Measurements from ENCODE around the gene GGA3. TPM values are rescaled to one million over a fixed set of nuclear protein-coding genes. Genes with fewer than 3 reads are reported as not detected.

Gene GGA3, protein sequence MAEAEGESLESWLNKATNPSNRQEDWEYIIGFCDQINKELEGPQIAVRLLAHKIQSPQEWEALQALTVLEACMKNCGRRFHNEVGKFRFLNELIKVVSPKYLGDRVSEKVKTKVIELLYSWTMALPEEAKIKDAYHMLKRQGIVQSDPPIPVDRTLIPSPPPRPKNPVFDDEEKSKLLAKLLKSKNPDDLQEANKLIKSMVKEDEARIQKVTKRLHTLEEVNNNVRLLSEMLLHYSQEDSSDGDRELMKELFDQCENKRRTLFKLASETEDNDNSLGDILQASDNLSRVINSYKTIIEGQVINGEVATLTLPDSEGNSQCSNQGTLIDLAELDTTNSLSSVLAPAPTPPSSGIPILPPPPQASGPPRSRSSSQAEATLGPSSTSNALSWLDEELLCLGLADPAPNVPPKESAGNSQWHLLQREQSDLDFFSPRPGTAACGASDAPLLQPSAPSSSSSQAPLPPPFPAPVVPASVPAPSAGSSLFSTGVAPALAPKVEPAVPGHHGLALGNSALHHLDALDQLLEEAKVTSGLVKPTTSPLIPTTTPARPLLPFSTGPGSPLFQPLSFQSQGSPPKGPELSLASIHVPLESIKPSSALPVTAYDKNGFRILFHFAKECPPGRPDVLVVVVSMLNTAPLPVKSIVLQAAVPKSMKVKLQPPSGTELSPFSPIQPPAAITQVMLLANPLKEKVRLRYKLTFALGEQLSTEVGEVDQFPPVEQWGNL
- 13.6 and 19.6 TPM in 2 replicates for total RNA-seq

DNA sequence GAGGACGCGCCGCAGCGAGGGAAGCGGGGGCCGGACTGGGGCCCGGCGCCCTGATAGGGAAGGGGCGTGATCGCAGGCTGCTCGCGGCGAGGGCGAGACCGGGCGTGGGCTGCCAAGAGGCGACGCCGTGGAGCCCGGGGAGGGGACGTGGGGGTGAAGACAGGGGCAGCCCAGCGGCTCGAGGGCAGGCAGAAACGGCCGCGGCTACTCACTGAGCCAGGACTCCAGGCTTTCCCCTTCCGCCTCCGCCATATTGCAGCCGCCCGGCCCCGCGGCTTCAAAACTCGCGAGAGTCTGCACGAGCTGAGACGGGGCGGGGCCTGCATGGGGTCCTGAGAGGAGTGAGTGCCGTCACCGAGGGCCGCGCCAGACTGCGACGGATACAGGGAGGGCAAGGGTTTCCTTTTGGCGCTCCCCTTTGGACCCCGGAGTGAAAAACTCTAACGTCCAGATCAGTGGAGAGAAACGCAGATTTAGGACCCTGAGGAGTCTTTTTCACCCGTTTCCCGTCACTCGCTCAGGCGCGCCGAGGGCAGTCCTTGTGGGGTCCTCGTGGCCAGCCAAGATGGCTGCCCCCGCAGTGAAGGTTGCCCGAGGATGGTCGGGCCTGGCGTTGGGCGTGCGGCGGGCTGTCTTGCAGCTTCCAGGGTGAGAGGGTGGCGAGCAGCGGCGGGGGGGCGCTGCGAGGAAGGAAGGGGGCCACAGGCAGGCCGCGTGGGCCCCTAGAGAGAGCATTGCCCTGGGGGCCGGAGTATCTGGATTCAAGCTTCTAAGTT lies at the start of gene GGA3, which contains the start of gene MRPS7:
Gene GGA3 (minus strand): TSS at position 271 of the 776 bp plus-strand sequence. CDS start 19 bp downstream, at position 252.
Gene MRPS7 (plus strand): TSS at position 544 of the 776 bp plus-strand sequence. CDS start 22 bp downstream, at position 566.

DNA sequence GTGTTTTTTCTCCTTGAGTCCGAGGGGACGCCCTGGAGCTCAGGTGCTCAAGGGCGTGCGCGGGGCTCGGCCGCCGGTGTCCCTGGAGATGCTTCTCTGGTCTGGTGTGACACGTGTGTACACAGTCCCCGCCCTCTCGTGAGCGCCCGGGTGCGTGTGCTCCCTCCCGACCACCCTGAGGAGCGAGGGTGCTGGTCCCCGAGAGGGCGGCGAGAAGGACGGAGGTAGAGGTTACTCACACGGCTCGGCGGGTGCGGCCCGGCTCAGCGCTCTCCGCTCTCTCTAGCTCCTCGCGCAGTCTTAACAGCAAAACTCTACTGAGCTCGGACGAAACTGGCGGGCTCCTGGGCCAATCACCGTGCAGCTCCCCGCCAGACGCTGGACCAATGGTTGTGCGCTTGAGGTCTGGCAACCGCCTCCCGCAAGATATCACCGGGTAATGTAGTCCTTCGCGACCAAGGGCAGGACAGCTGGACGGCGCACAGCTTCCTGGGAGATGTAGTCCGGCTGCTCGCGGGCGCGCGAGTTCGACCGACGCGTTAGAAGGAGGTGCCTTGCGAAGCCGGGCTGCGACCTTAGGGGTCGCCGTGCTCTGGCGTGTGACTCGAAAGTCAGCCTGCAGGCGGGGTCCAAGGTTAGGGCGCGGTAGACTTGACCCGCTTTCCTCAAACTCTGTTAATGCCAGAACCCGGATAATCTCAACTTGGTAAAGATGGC lies 27.9 kb upstream of the GGA3 start, which contains the start of gene SLC25A19:
Gene SLC25A19 (minus strand): TSS at position 319 of the 717 bp plus-strand sequence. CDS start 2,669 bp downstream, outside the sequence.

GRCh38 chr17:75270966-75271232 lies 9.5 kb upstream of the GGA3 start, which contains the start of gene MIF4GD:
Gene MIF4GD (minus strand): TSS chr17:75271231. CDS start chr17:75270195, 1,036 bp downstream.

DNA sequence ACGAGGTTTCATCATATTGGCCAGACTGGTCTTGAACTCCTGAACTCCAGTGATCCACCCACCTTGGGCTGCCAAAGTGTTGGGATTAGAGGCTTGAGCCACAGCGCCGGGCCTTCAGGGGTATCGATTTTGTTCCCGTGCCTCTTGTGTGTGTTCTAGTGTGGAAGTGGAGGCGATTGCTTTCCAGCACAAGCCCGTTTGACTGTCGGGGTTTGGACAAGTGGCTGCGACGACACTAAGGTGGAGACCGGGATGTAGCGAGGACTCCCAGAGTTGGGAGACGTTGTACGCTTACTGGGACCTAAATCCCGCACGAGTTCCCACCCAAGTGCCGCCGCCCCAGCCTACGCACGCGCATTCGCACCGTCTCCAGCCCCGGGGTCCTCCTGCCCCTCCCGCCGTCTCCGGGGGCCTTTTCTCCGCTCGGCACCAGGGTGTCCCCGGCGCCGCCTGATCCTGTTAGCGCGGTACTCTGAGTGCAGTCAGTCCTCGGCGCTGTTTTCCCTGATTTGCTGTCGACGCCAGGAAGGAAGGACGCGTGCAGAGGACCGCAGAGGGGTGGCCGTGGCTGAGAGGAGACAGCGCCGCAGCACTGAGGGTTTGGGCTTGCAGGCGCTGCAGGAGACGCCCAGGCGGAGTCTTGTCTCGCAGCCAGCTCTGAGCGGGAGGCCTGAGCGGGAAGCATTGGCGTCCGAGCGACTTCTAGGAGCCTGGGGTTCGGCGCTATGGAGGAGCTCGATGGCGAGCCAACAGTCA lies 56.2 kb downstream of the GGA3 start, which contains the start of gene NUP85:
Gene NUP85 (plus strand): TSS at position 643 of the 756 bp plus-strand sequence. CDS start 83 bp downstream, at position 726.

Other genes with a start within 250 kb of the GGA3 start
- gene MRPL58, start 248.9 kb downstream of the GGA3 start, total RNA-seq = 65.7 and 94.5 TPM in 2 replicates
- gene ATP5PD, start 214.6 kb downstream of the GGA3 start, total RNA-seq = 375 and 445 TPM in 2 replicates
- gene KCTD2, start 214.4 kb downstream of the GGA3 start, total RNA-seq = 19.7 and 20.8 TPM in 2 replicates
- gene SLC16A5, start 173.7 kb downstream of the GGA3 start, total RNA-seq = 12.1 and 20.2 TPM in 2 replicates
- gene ARMC7, start 151.6 kb downstream of the GGA3 start, total RNA-seq = 2.0 and 6.4 TPM in 2 replicates
- gene NT5C, start 129.9 kb downstream of the GGA3 start, total RNA-seq = 120 TPM in 2 replicates
- gene JPT1, start 107.1 kb downstream of the GGA3 start, total RNA-seq = 272 and 335 TPM in 2 replicates
- gene SUMO2, start 78.6 kb downstream of the GGA3 start, total RNA-seq = 87.7 and 98.0 TPM in 2 replicates
- gene NUP85, start 55.9 kb downstream of the GGA3 start, total RNA-seq = 32.1 and 38.9 TPM in 2 replicates
- gene MRPS7, start 273 bp upstream of the GGA3 start, total RNA-seq = 46.6 and 51.3 TPM in 2 replicates
- 9.8 and 16.0 TPM in 2 replicates for gene MIF4GD, start 9.6 kb upstream of the GGA3 start, total RNA-seq
- gene SLC25A19, start 27.8 kb upstream of the GGA3 start, total RNA-seq = 4.8 and 8.1 TPM in 2 replicates
- gene GRB2, start 144.1 kb upstream of the GGA3 start, total RNA-seq = 75.0 and 92.3 TPM in 2 replicates
- gene TMEM94, start 195.0 kb upstream of the GGA3 start, total RNA-seq = 38.1 and 42.5 TPM in 2 replicates